MM.1S (cell line): ENCODE measurements around the gene DOK6.

Experiments
- DNase-seq: peaks from one replicate; pipeline ENCODE4 v3.0.0-alpha.2; 2015
- H2AFZ ChIP-seq: fragments of 300-600 bp; sonication (generic); 2 replicates; pipeline ENCODE4 v1.6.0; 2016; ENCODE audit warnings: antibody characterized with exemption, low read length
- H3F3A ChIP-seq: fragments of 300-600 bp; sonication (generic); 2 replicates; pipeline ENCODE4 v1.6.1; 2016; ENCODE audit warnings: mild to moderate bottlenecking, antibody characterized with exemption, low read length, moderate library complexity, mixed read lengths; ENCODE audit not compliant: insufficient read depth
- H3K27ac ChIP-seq: fragments of 300-600 bp; sonication (generic); 2 replicates; pipeline ENCODE4 v1.5.1; 2016; ENCODE audit warnings: mild to moderate bottlenecking, low read length
- H3K27me3 ChIP-seq: fragments of 300-600 bp; sonication (generic); replicated peaks from 2 replicates; pipeline ENCODE4 v1.6.0; 2016; ENCODE audit warnings: low read length; ENCODE audit not compliant: insufficient read depth
- H3K36me3 ChIP-seq: fragments of 300-600 bp; sonication (generic); replicated peaks from 2 replicates; pipeline ENCODE4 v1.6.1; 2016; ENCODE audit warnings: mild to moderate bottlenecking, low read length, mixed read lengths; ENCODE audit not compliant: insufficient read depth
- H3K4me1 ChIP-seq: fragments of 300-600 bp; sonication (generic); 2 replicates; pipeline ENCODE4 v1.6.1; 2016; ENCODE audit warnings: low read length, mixed read lengths
- H3K4me2 ChIP-seq: fragments of 300-600 bp; sonication (generic); 2 replicates; pipeline ENCODE4 v1.6.0; 2016; ENCODE audit warnings: low read depth, low read length
- H3K4me3 ChIP-seq: fragments of 300-600 bp; sonication (generic); 2 replicates; pipeline ENCODE4 v1.5.1; 2016; ENCODE audit warnings: low read length, mixed read lengths
- H3K79me2 ChIP-seq: fragments of 300-600 bp; sonication (generic); 2 replicates; pipeline ENCODE4 v1.6.1; 2016; ENCODE audit warnings: mixed run types, low read length, mixed read lengths
- H3K9ac ChIP-seq: fragments of 300-600 bp; sonication (generic); 2 replicates; pipeline ENCODE4 v1.6.1; 2016; ENCODE audit warnings: low read length, mixed read lengths
- H3K9me2 ChIP-seq: fragments of 300-600 bp; sonication (generic); replicated peaks from 2 replicates; pipeline ENCODE4 v1.6.1; 2016; ENCODE audit warnings: mild to moderate bottlenecking, low read length, mixed read lengths; ENCODE audit not compliant: insufficient read depth
- H3K9me3 ChIP-seq: fragments of 300-600 bp; sonication (generic); replicated peaks from 2 replicates; pipeline ENCODE4 v1.6.1; 2016; ENCODE audit warnings: mild to moderate bottlenecking, low read length, mixed read lengths; ENCODE audit not compliant: insufficient read depth
- H4K20me1 ChIP-seq: fragments of 300-600 bp; sonication (generic); 2 replicates; pipeline ENCODE4 v1.6.1; 2016; ENCODE audit warnings: mild to moderate bottlenecking, low read length, moderate library complexity, mixed read lengths; ENCODE audit not compliant: insufficient read depth
- EZH2 ChIP-seq: fragments of 300-600 bp; sonication (generic); optimal IDR thresholded peaks from 2 replicates; pipeline ENCODE3; 2017; ENCODE audit warnings: low read depth, mild to moderate bottlenecking, antibody characterized with exemption, low read length, mixed read lengths
- EZH2phosphoT487 ChIP-seq: fragments of 300-600 bp; sonication (generic); IDR thresholded peaks from 2 replicates; pipeline ENCODE4 v1.6.1; 2018; ENCODE audit warnings: antibody characterized with exemption, low read length
- TF ChIP-seq, protein P1 (sequence below): fragments of 300-600 bp; sonication (generic); IDR thresholded peaks from 2 replicates; pipeline ENCODE4 v1.5.1; 2016; ENCODE audit warnings: antibody characterized with exemption, low read length, mixed read lengths

DOK6 gene

GRCh38 chr18:69883781-69884180 is 483.1 kb downstream of the DOK6 start:
- no peaks in the 10 kb centered on the region for H4K20me1 ChIP-seq
- H3K27me3 ChIP-seq: no peaks in the 10 kb centered on the region
- H3K79me2 ChIP-seq: no peaks in the 10 kb centered on the region
- no peak overlapping the region for H3K4me2 ChIP-seq
- no peaks in the 10 kb centered on the region for H3F3A ChIP-seq
- no peaks in the 10 kb centered on the region for H3K36me3 ChIP-seq
- DNase-seq: no peak
- no peak overlapping the region for H2AFZ ChIP-seq
- no peak for TF ChIP-seq EZH2phosphoT487
- TF ChIP-seq EZH2: no peak
- TF ChIP-seq, protein P1, sequence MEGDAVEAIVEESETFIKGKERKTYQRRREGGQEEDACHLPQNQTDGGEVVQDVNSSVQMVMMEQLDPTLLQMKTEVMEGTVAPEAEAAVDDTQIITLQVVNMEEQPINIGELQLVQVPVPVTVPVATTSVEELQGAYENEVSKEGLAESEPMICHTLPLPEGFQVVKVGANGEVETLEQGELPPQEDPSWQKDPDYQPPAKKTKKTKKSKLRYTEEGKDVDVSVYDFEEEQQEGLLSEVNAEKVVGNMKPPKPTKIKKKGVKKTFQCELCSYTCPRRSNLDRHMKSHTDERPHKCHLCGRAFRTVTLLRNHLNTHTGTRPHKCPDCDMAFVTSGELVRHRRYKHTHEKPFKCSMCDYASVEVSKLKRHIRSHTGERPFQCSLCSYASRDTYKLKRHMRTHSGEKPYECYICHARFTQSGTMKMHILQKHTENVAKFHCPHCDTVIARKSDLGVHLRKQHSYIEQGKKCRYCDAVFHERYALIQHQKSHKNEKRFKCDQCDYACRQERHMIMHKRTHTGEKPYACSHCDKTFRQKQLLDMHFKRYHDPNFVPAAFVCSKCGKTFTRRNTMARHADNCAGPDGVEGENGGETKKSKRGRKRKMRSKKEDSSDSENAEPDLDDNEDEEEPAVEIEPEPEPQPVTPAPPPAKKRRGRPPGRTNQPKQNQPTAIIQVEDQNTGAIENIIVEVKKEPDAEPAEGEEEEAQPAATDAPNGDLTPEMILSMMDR: no peak
- H3K4me1 ChIP-seq: no peaks in the 10 kb centered on the region
- H3K9me2 ChIP-seq: no peaks in the 10 kb centered on the region
- H3K9ac ChIP-seq: no peak overlapping the region
- H3K27ac ChIP-seq: no peak overlapping the region
- no peak overlapping the region for H3K4me3 ChIP-seq
- H3K9me3 ChIP-seq: no peaks in the 10 kb centered on the region

DNA sequence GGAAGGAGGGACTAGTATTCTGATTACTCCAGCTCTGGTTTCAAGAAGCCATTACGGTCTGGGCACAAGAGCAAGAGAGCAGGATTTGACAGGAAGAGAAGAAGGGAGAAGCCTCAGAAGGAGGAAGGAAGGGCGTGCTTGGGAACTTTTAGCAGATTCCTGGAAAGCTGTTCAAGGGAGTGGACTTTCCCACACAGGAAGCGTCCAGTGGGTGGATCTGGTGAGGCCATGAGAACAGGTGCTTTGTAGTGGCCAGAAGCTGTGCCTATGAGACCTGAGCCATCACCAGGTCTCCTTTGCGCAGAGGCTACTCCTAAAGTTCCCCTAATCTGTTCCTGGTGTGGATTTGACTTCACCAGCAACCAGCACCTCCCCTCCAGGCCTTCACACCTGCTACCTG is 484.7 kb downstream of the DOK6 start:
- H3K79me2 ChIP-seq: no peaks in the 10 kb centered on the region
- no peaks in the 10 kb centered on the region for H3K27me3 ChIP-seq
- H3K9ac ChIP-seq: no peak overlapping the region
- no peak for TF ChIP-seq EZH2
- TF ChIP-seq, protein P1: no peak
- TF ChIP-seq EZH2phosphoT487: no peak
- H3K4me2 ChIP-seq: no peak overlapping the region
- no peaks in the 10 kb centered on the region for H4K20me1 ChIP-seq
- no peak overlapping the region for H2AFZ ChIP-seq
- H3F3A ChIP-seq: no peaks in the 10 kb centered on the region
- no peaks in the 10 kb centered on the region for H3K36me3 ChIP-seq
- no peaks in the 10 kb centered on the region for H3K9me3 ChIP-seq
- no peak overlapping the region for H3K27ac ChIP-seq
- no peak for DNase-seq
- no peak overlapping the region for H3K4me3 ChIP-seq
- H3K9me2 ChIP-seq: no peaks in the 10 kb centered on the region
- H3K4me1 ChIP-seq: no peaks in the 10 kb centered on the region

- no peaks in the 10 kb centered on the region for H3K27me3 ChIP-seq
- no peaks in the 10 kb centered on the region for H4K20me1 ChIP-seq
- no peaks in the 10 kb centered on the region for H3K9me2 ChIP-seq
- no peak overlapping the region for H3K4me2 ChIP-seq
- H3F3A ChIP-seq: no peaks in the 10 kb centered on the region
- H3K4me1 ChIP-seq: no peaks in the 10 kb centered on the region
- no peaks in the 10 kb centered on the region for H3K36me3 ChIP-seq
- no peaks in the 10 kb centered on the region for H3K79me2 ChIP-seq
- no peak overlapping the region for H3K27ac ChIP-seq
- H3K9ac ChIP-seq: no peak overlapping the region
- DNase-seq: no peak
- TF ChIP-seq EZH2phosphoT487: no peak
- no peak for TF ChIP-seq EZH2
- TF ChIP-seq, protein P1: no peak
- H3K9me3 ChIP-seq: no peaks in the 10 kb centered on the region
- no peak overlapping the region for H3K4me3 ChIP-seq
- no peak overlapping the region for H2AFZ ChIP-seq
These were observed 485.3 kb downstream of the DOK6 start for GRCh38 chr18:69885841-69886531.
